Prostate gland (tissue), 2 donors: ENCODE measurements around the gene CCDC196. TPM values are rescaled to one million over a fixed set of nuclear protein-coding genes. Genes with fewer than 3 reads are reported as not detected.

Source experiments
- DNase-seq: peaks from one replicate; pipeline ENCODE4 v3.0.0-alpha.2; 2019; ENCODE audit warnings: low spot score
- H3K27ac ChIP-seq, 2 donors: fragments of 200-600 bp; sonication (generic); 2 replicates each; pipeline ENCODE4 v1.5.1; 2017 to 2019
- H3K27me3 ChIP-seq: fragments of 200-600 bp; sonication (generic); replicated peaks from 2 replicates; pipeline ENCODE4 v1.5.1; 2019; ENCODE audit not compliant: insufficient read depth
- H3K36me3 ChIP-seq, 2 donors: fragments of 200-600 bp; sonication (generic); 1 replicate in 1 of 2; 2 replicates in 1 of 2; pipeline versions ENCODE4 v1.5.1 to v1.8.1; 2017 to 2019
- H3K4me1 ChIP-seq: fragments of 200-600 bp; sonication (generic); replicated peaks from 2 replicates; pipeline ENCODE4 v1.5.1; 2019
- H3K4me3 ChIP-seq, 2 donors: fragments of 200-600 bp; sonication (generic); 2 replicates each; pipeline ENCODE4 v1.5.1; 2017 to 2019
- H3K9me3 ChIP-seq: fragments of 200-600 bp; sonication (generic); 2 replicates; pipeline ENCODE4 v1.5.1; 2017
- CTCF ChIP-seq, 4 experiments: fragments of 200-600 bp in 2 of 4; fragments of 450-650 bp in 2 of 4; sonication (generic) in 2 of 4; IDR thresholded peaks; 1 replicate in 3 of 4; 2 replicates in 1 of 4; pipeline ENCODE4 v1.5.1; 2016 to 2019; ENCODE audit warnings: antibody characterized with exemption in 4 of 4, mild to moderate bottlenecking in 2 of 4, moderate library complexity in 2 of 4
- POLR2A ChIP-seq: fragments of 450-650 bp; IDR thresholded peaks from one replicate; pipeline ENCODE4 v1.6.1; 2016; ENCODE audit warnings: antibody characterized with exemption, mild to moderate bottlenecking
- POLR2AphosphoS5 ChIP-seq: sonication (generic); formaldehyde crosslinking; IDR thresholded peaks from one replicate; pipeline ENCODE4 v1.6.1; 2017; ENCODE audit warnings: antibody characterized with exemption
- WGBS: methylation state at CpG from one replicate; pipeline ENCODE4 v1.1.5; 2018; 5-methylcytosine and 5-hydroxymethylcytosine counted together
- intact Hi-C: fragments of 100-400 bp; cut with DNase I; formaldehyde crosslinking; loops from one replicate; pipeline ENCODE4 v1.14.2; 2022
- total RNA-seq, 2 donors: library from RNA; depleted of rRNA; stranded (reverse); fragments of >200 nt; gene quantifications; one replicate each; pipeline ENCODE4 v1.1.0, GENCODE V29; 2016

Gene CCDC196
- total RNA-seq, 2 donors from 2014 or later, result 2.6 TPM; not detected in 1

DNA sequence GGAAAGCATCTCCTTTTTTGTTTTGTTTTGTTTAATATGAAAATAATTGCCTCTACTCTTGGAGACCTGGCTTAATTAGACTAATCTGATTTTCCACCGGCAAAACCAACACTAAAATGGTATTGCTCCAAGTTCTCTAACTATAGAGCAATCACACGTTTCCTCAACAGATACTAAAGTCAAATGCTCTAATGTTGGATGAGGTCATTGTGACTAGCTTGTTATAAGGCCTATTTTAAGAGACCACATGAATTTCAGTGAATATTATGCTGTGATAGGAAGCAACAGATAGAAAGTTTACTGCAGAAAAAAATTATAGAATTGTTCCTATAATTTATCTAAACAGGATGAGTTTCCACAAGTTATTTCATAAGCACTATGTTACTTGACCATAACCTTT lies 3.3 kb upstream of the CCDC196 start:
- DNase-seq, result no peak
- Histone ChIP-seq H3K27me3 (no peaks in the 10 kb centered on the region), H3K36me3 (no peaks in the 10 kb centered on the region), H3K4me3 (no peak overlapping the region), H3K9me3 (no peaks in the 10 kb centered on the region), H3K4me1 (no peaks in the 10 kb centered on the region), H3K27ac (no peak overlapping the region)
- TF ChIP-seq POLR2A (no peak), CTCF (IDR thresholded peaks at IDR 0.05) (no peak), POLR2AphosphoS5 (no peak)
- WGBS, result 66% methylated on average over 2 of the region's 2 CpGs
- intact Hi-C loops, result no loop called here

- Histone ChIP-seq H3K36me3 (no peaks in the 10 kb centered on the region), H3K27me3 (no peaks in the 10 kb centered on the region), H3K4me1 (no peaks in the 10 kb centered on the region), H3K9me3 (no peaks in the 10 kb centered on the region), H3K27ac (no peak overlapping the region), H3K4me3 (no peak overlapping the region)
- 34% methylated on average over 1 of the region's 1 CpG for WGBS
- no peak for DNase-seq
- intact Hi-C loops, result no loop called here
- no peak for TF ChIP-seq POLR2A
- TF ChIP-seq POLR2AphosphoS5, result no peak
- no peak for TF ChIP-seq CTCF (IDR thresholded peaks at IDR 0.05)
Measured at GRCh38 chr14:66483322-66483721, 2.8 kb upstream of the CCDC196 start.

GRCh38 chr14:66485029-66485428 lies 1.1 kb upstream of the CCDC196 start:
- Histone ChIP-seq H3K36me3 (no peaks in the 10 kb centered on the region), H3K27me3 (no peaks in the 10 kb centered on the region), H3K4me1 (no peaks in the 10 kb centered on the region), H3K27ac (no peak overlapping the region), H3K9me3 (no peaks in the 10 kb centered on the region), H3K4me3 (no peak overlapping the region)
- no peak for DNase-seq
- TF ChIP-seq CTCF (IDR thresholded peaks at IDR 0.05) (no peak), POLR2AphosphoS5 (no peak), POLR2A (no peak)
- intact Hi-C loops, result no loop called here
- WGBS, result 62% methylated on average over 3 of the region's 3 CpGs

- 67% methylated on average over 2 of the region's 2 CpGs for WGBS
- Histone ChIP-seq H3K4me3 (no peak overlapping the region), H3K27ac (no peak overlapping the region), H3K4me1 (no peaks in the 10 kb centered on the region), H3K36me3 (no peaks in the 10 kb centered on the region), H3K9me3 (no peaks in the 10 kb centered on the region), H3K27me3 (no peaks in the 10 kb centered on the region)
- TF ChIP-seq POLR2A, result no peak
- TF ChIP-seq CTCF (IDR thresholded peaks at IDR 0.05), result no peak
- TF ChIP-seq POLR2AphosphoS5, result no peak
- DNase-seq, result no peak
- intact Hi-C loops, result no loop called here
Measured at GRCh38 chr14:66487164-66487563, 993 bp downstream of the CCDC196 start.

DNA sequence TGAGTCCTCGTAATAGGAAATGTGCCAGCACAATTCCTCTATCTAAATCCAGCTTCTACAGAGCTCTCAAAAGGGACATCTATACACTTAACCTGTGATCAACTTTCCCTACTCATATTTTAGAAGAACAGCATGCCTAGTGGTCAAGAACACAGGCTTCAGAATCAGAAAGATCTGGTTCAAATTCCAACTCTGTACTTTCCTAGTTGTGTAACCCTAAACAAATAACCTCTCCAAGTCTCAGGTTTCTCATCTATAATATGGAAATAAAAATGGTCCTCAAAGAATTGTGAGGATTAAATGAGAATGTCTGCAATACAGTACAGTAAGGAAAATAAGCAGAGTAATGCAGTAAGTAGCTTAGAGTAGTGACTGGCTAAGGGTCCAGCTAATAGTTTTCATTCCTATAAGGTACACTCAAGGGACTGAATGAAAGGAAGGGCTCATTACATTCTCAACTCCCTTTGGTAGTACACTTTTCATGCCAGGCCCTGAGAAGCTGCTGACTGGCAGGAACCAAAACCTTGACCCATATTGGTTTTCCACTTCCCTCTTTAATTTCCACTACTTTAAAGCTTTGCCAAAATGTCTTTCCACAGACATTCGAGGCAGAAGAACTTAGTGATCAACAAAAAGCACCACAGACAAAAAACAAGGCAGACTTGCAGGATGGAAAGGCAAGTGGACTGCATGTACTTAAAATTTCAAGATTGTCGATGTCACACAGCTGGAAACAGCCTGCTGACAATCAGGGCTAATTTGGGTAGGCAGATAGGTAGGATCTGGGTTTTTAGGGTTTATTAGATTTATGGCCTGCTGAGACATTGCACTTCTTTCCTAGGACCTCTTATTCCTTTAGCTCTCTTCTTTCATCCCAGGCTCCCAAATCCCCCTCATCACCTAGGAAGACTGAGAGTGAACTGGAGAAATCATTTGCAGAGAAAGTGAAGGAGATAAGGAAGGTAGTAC lies 4.3 kb downstream of the CCDC196 start:
- no peaks in the 10 kb centered on the region for H3K27me3 ChIP-seq
- 81% methylated on average over 3 of the region's 3 CpGs for WGBS
- no peak for DNase-seq
- H3K27ac ChIP-seq, result no peak overlapping the region
- H3K4me3 ChIP-seq, result no peak overlapping the region
- no peak for TF ChIP-seq POLR2AphosphoS5
- no peak for TF ChIP-seq POLR2A
- no peak for TF ChIP-seq CTCF (IDR thresholded peaks at IDR 0.05)
- no peaks in the 10 kb centered on the region for H3K4me1 ChIP-seq
- no peaks in the 10 kb centered on the region for H3K36me3 ChIP-seq
- H3K9me3 ChIP-seq, result no peaks in the 10 kb centered on the region
- intact Hi-C loops, result no loop called here
